Measurements from ENCODE around the gene MCF2L2. TPM values are rescaled to one million over a fixed set of nuclear protein-coding genes. Genes with fewer than 3 reads are reported as not detected.

The MCF2L2 gene
- total and polyA plus RNA-seq, 12 donors: 6.5 to 62.7 (median 21.7) TPM

DNA sequence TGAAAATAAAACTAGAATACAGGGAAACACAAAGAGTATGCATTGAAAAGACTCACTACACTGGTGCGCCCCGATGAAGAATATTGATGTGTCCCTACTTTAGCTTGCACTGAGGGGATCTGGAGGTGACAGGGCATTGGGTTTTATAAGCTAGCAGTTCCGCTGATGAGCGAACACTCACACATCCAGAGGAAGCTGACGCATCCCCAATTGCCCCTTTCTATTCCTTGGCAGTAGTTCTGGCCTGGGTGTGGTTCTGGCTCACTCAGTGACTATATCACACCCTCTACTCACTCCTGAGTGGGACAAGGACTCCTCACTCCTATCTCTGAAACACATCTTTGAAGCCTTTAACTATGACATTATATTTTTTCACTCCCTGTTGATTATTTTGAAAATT, 104.3 kb downstream of the MCF2L2 start:
- no peak overlapping the region for H3K4me3 ChIP-seq
- peaks cover 0 to 16% of the 10 kb centered on the region in 2 donors for H3K4me1 ChIP-seq (replicated peaks in 1 of 2)
- intact Hi-C loops (cut with DNase I): no loop called here
- TF ChIP-seq, protein P1, sequence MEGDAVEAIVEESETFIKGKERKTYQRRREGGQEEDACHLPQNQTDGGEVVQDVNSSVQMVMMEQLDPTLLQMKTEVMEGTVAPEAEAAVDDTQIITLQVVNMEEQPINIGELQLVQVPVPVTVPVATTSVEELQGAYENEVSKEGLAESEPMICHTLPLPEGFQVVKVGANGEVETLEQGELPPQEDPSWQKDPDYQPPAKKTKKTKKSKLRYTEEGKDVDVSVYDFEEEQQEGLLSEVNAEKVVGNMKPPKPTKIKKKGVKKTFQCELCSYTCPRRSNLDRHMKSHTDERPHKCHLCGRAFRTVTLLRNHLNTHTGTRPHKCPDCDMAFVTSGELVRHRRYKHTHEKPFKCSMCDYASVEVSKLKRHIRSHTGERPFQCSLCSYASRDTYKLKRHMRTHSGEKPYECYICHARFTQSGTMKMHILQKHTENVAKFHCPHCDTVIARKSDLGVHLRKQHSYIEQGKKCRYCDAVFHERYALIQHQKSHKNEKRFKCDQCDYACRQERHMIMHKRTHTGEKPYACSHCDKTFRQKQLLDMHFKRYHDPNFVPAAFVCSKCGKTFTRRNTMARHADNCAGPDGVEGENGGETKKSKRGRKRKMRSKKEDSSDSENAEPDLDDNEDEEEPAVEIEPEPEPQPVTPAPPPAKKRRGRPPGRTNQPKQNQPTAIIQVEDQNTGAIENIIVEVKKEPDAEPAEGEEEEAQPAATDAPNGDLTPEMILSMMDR (IDR thresholded peaks at IDR 0.05): no peak
- TF ChIP-seq POLR2A (IDR thresholded peaks at IDR 0.05): no peak
- H3K36me3 ChIP-seq (replicated peaks in 1 of 2): no peaks in the 10 kb centered on the region
- H3K27ac ChIP-seq: no peak overlapping the region
- DNase-seq: no peak
- no peaks in the 10 kb centered on the region for H3K27me3 ChIP-seq
- 93 to 98% (median 96%) methylated on average over 5 of the region's 5 CpGs for WGBS, 4 donors
- H3K9me3 ChIP-seq (replicated peaks in 1 of 3): no peaks in the 10 kb centered on the region

DNA sequence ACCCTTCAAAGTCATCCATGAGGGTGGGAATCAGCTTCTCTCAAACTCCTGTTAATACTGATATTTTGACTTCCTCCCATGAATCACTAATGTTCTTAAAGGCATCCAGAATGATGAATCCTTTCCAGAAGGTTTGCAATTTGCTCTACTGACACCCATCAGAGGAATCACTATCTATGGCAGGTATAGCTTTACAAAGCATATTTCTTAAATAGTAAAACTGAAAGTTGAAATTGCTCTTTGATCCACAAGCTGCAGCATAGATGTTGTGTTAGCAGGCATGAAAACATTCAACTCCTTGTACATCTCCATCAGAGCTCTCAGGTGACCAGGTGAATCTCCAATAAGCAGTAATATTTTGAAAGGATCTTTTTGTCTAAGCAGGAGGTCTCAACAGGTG, 109.0 kb downstream of the MCF2L2 start:
- no peak for DNase-seq
- Histone ChIP-seq H3K27ac (no peak overlapping the region), H3K4me1 (replicated peaks in 1 of 2) (no peaks in the 10 kb centered on the region), H3K36me3 (replicated peaks in 1 of 2) (no peaks in the 10 kb centered on the region), H3K9me3 (replicated peaks in 1 of 3) (no peaks in the 10 kb centered on the region), H3K27me3 (no peaks in the 10 kb centered on the region), H3K4me3 (no peak overlapping the region)
- intact Hi-C loops (cut with DNase I): no loop called here
- TF ChIP-seq POLR2A (IDR thresholded peaks at IDR 0.05): no peak
- TF ChIP-seq, protein P1 (IDR thresholded peaks at IDR 0.05): no peak

DNA sequence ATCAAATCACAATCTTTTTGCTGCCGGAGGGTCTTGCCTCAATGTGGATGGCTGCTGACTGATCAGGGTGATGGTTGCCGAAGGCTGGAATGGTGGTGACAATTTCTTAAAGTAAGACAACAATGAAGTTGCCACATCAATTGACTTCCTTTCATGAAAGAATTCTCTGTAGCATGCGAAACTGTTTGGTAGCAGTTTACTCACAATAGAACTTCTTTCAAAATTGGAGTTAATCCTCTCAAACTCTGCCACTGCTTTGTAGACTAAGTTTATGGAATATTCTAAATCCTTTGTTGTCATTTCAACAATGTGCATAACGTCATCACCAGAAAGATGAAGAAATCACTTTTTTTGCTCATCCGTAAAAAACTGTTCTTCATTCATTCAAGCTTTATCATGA, 109.5 kb downstream of the MCF2L2 start:
- DNase-seq: no peak
- TF ChIP-seq POLR2A (IDR thresholded peaks at IDR 0.05): no peak
- TF ChIP-seq, protein P1 (IDR thresholded peaks at IDR 0.05): no peak
- intact Hi-C loops (cut with DNase I): no loop called here
- Histone ChIP-seq H3K27me3 (no peaks in the 10 kb centered on the region), H3K4me3 (no peak overlapping the region), H3K4me1 (replicated peaks in 1 of 2) (no peaks in the 10 kb centered on the region), H3K36me3 (replicated peaks in 1 of 2) (no peaks in the 10 kb centered on the region), H3K9me3 (replicated peaks in 1 of 3) (no peaks in the 10 kb centered on the region), H3K27ac (no peak overlapping the region)
- 84 to 94% (median 88%) methylated on average over 5 of the region's 5 CpGs for WGBS, 4 donors

DNA sequence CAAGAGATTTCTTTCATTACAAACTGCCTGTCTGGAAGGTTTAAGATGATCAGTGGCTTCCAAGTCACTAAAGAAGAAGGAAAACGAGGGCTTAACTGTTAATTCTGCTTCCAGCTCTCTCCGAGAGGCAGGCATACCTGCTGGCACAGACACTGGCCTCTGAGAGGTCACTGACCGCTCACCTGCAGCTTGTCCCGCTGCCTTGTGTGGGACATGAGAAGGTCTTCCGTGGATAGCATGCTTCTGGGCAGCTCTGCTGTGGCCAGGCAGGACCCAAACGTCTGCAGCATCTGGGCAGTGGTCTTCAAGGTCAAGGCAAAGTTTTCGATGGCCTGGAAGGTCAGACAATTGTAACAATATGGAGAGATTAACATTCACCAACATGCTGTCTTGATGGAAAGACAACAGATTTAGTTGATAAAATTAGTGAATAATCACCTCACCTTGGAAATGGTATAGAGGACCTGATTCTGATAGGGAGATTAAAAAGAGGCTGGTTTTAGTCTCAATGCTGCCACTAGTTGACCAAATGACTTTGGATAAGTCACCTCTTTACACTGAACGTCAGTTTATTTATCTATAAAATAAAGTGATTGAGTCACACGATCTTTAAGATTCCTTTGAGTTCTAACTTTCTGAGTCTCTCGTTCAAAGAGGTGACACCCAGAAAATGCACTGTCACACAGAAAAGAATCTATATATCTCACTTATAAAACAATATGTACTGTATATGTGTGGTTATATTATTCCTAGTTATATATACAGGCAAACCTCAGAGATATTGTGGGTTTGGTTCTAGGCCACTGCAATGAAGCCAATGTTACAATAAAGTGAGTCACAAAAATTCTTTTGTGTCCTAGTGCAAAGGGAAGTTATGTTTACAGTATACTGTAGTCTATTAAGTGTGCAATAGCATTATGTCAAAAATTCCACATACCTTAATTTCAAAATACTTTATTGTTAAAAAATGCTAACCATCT, 110.2 kb downstream of the MCF2L2 start:
- no peaks in the 10 kb centered on the region for H3K27me3 ChIP-seq
- no peak overlapping the region for H3K4me3 ChIP-seq
- no peaks in the 10 kb centered on the region for H3K4me1 ChIP-seq (replicated peaks in 1 of 2)
- TF ChIP-seq, protein P1 (IDR thresholded peaks at IDR 0.05): no peak
- no peak for TF ChIP-seq POLR2A (IDR thresholded peaks at IDR 0.05)
- H3K9me3 ChIP-seq (replicated peaks in 1 of 3): no peaks in the 10 kb centered on the region
- H3K36me3 ChIP-seq (replicated peaks in 1 of 2): no peaks in the 10 kb centered on the region
- H3K27ac ChIP-seq: no peak overlapping the region
- 80 to 84% (median 82%) methylated on average over 10 of the region's 10 CpGs for WGBS, 4 donors
- intact Hi-C loops (cut with DNase I): no loop called here
- DNase-seq: no peak
